Transverse colon (tissue), 1 donor: Measurements from ENCODE around the gene PLCB2.
A peak's percentile ranks its signal among the peaks of the same experiment; 100 is the strongest.

ENCODE experiments used
- EP300 ChIP-seq: sonication (generic); formaldehyde crosslinking; IDR thresholded peaks from one replicate; pipeline ENCODE4 v1.6.1; 2017; ENCODE audit warnings: antibody characterized with exemption, low read depth
- POLR2A ChIP-seq: fragments of 450-650 bp; IDR thresholded peaks from one replicate; pipeline ENCODE4 v1.6.1; 2016; ENCODE audit warnings: antibody characterized with exemption, mild to moderate bottlenecking, moderate library complexity

- TF ChIP-seq EP300 (peak; percentile 42), POLR2A (no peak)
These were observed 15.7 kb upstream of the PLCB2 start, which contains the start of gene INAFM2 for GRCh38 chr15:40323239-40323952.
